Measurements from ENCODE around the gene LMF2.
"Not testable (repeated sequence)": the region's sequence is repeated elsewhere in the genome, so short reads cannot be mapped to it uniquely, and the experiment has no call there.

Gene LMF2

DNA sequence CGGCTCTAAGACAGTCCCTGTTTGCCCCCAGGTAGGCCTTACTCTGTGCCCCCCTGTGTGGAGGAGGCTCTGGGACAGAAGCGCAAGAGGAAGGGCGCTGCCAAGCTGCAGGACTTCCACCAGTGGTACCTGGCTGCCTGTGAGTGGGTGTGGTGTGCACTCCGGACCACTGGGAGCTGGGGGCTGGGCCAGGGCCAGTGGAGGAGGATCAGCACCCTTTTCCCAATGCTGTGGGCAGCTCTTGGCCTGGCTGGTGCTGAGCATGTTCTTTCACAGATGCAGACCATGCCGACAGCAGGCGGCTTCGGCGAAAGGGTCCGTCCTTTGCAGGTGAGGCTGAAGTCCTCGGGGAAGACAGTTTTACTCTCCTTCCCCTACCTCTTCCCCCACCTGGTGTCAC, 14.2 kb upstream of the LMF2 start:
- Histone ChIP-seq H3K9ac (ENCODE audit: insufficient read length, low read depth) (no peak overlapping the region), H3K27me3 (ENCODE audit: insufficient read depth, insufficient read length) (no peaks in the 10 kb centered on the region), H3K4me3 (ENCODE audit: insufficient read length, low read depth) (no peak overlapping the region), H3K4me1 (ENCODE audit: insufficient read depth, insufficient read length) (peaks cover 7% of the 10 kb centered on the region), H3K36me3 (ENCODE audit: insufficient read depth, insufficient read length, low read length) (peaks cover 70% of the 10 kb centered on the region), H3K9me3 (ENCODE audit: insufficient read depth, low read length) (no peaks in the 10 kb centered on the region)
- TF ChIP-seq YY1 (IDR thresholded peaks at IDR 0.05; ENCODE audit: insufficient read depth, insufficient read length), result no peak
- no peak for TF ChIP-seq ZNF274 (IDR thresholded peaks at IDR 0.05; ENCODE audit: low read depth, low read length)
- TF ChIP-seq SUZ12 (IDR thresholded peaks at IDR 0.05; ENCODE audit: extremely low read depth, insufficient read depth, insufficient read length), result no peak
- DNase-seq (ENCODE audit: low read depth, low spot score), result no peak

DNA sequence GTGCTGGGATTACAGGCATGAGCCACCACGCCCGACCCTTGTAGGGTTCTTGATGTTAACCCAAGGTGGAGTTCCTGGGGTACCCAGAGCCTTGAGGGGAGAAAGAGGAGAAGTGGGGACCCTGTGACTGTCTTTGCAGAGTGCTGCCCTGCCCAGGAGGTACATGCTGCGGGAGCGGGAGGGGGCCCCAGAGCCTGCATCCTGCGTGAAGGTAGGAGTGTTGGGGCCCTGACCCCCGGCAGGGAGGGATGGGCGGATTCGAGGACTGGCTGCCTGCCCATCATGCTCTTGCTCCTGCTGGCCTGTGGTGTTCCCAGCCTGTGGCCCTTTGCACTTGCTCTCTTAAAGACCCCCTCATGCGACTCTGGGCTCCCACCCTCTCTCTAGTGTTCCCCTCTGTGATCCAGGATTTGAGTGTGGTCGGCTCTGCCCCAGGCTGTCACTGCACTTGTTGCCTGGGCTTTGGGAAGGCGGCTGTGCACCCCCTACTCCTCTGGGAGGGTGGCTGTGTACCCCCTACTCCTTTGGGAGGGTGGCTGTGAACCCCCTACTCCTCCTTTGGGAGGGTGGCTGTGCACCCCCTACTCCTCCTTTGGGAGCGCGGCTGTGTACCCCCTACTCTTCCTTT, 13.4 kb upstream of the LMF2 start:
- Histone ChIP-seq H3K9me3 (ENCODE audit: insufficient read depth, low read length) (no peaks in the 10 kb centered on the region), H3K9ac (ENCODE audit: insufficient read length, low read depth) (no peak overlapping the region), H3K4me1 (ENCODE audit: insufficient read depth, insufficient read length) (peaks cover 7% of the 10 kb centered on the region), H3K27me3 (ENCODE audit: insufficient read depth, insufficient read length) (no peaks in the 10 kb centered on the region), H3K36me3 (ENCODE audit: insufficient read depth, insufficient read length, low read length) (peaks cover 77% of the 10 kb centered on the region), H3K4me3 (ENCODE audit: insufficient read length, low read depth) (no peak overlapping the region)
- TF ChIP-seq YY1 (IDR thresholded peaks at IDR 0.05; ENCODE audit: insufficient read depth, insufficient read length) (no peak), ZNF274 (IDR thresholded peaks at IDR 0.05; ENCODE audit: low read depth, low read length) (no peak), SUZ12 (IDR thresholded peaks at IDR 0.05; ENCODE audit: extremely low read depth, insufficient read depth, insufficient read length) (no peak)
- DNase-seq (ENCODE audit: low read depth, low spot score), result no peak

DNA sequence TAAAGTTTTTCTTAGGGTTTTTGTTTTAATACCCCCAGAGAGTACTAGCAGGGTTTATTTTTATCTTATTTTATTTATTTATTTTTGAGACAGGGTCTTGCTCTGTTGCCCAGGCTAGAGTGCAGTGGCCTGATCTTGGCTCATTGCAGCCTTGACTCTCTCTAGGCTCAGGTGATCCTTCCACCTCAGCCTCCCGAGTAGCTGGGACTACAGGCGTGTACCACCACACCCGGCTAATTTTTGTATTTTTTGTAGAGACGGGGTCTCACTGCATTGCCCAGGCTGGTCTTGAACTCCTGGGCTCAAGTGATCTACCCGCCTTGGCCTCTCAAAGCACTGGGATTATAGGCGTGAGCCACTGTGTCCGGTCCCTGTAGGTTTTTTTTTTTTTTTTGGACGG, 12.7 kb upstream of the LMF2 start:
- H3K4me1 ChIP-seq (ENCODE audit: insufficient read depth, insufficient read length); DNase-seq (ENCODE audit: low read depth, low spot score); H3K9me3 ChIP-seq (ENCODE audit: insufficient read depth, low read length); H3K9ac ChIP-seq (ENCODE audit: insufficient read length, low read depth); H3K4me3 ChIP-seq (ENCODE audit: insufficient read length, low read depth); H3K27me3 ChIP-seq (ENCODE audit: insufficient read depth, insufficient read length): not testable (repeated sequence)
- H3K36me3 ChIP-seq (ENCODE audit: insufficient read depth, insufficient read length, low read length), result peaks cover 81% of the 10 kb centered on the region

DNA sequence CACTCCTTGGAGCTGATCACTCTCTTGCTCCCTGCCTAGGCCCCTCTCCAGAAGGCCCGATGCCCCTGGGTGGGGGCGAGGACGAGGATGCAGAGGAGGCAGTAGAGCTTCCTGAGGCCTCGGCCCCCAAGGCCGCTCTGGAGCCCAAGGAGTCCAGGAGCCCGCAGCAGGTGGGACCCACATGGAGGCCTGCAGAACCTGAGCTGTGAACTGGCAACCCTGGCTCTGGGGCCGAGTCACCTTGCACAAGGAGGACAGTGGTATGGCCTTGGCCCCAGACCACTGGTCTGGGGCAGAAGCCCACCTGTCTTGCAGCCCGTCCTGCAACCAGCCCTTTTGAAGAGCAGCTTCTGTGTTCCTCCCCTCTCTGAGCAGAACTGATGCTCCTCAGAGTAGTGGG, 11.6 kb upstream of the LMF2 start:
- H3K9me3 ChIP-seq (ENCODE audit: insufficient read depth, low read length), result no peaks in the 10 kb centered on the region
- peaks cover 82% of the 10 kb centered on the region for H3K36me3 ChIP-seq (ENCODE audit: insufficient read depth, insufficient read length, low read length)
- no peak for DNase-seq (ENCODE audit: low read depth, low spot score)
- no peak overlapping the region for H3K9ac ChIP-seq (ENCODE audit: insufficient read length, low read depth)
- TF ChIP-seq SUZ12 (IDR thresholded peaks at IDR 0.05; ENCODE audit: extremely low read depth, insufficient read depth, insufficient read length) (no peak), ZNF274 (IDR thresholded peaks at IDR 0.05; ENCODE audit: low read depth, low read length) (no peak), YY1 (IDR thresholded peaks at IDR 0.05; ENCODE audit: insufficient read depth, insufficient read length) (no peak)
- no peaks in the 10 kb centered on the region for H3K27me3 ChIP-seq (ENCODE audit: insufficient read depth, insufficient read length)
- no peak overlapping the region for H3K4me3 ChIP-seq (ENCODE audit: insufficient read length, low read depth)
- peaks cover 2% of the 10 kb centered on the region for H3K4me1 ChIP-seq (ENCODE audit: insufficient read depth, insufficient read length)

DNA sequence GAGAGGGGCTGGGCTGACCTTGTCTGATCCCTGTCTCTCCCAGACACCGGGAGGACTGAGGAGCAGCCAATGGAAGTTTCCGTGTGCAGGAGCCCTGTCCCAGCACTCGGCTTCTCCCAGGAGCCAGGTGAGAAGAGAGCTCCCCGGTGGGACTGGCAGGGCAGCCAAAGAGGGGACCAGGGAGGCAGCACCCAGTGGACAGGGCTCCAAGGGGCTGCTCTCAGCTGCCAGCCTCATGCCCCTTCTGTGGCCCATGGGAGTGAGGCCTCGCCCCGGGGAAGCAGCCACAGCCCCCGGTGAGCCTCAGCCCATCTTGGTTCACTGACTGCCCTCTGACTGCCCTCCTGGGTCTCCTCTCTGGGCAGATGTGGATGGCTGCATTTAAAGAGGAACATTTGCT, 11.1 kb upstream of the LMF2 start:
- TF ChIP-seq SUZ12 (IDR thresholded peaks at IDR 0.05; ENCODE audit: extremely low read depth, insufficient read depth, insufficient read length) (no peak), YY1 (IDR thresholded peaks at IDR 0.05; ENCODE audit: insufficient read depth, insufficient read length) (no peak), ZNF274 (IDR thresholded peaks at IDR 0.05; ENCODE audit: low read depth, low read length) (no peak)
- H3K4me3 ChIP-seq (ENCODE audit: insufficient read length, low read depth), result no peak overlapping the region
- H3K4me1 ChIP-seq (ENCODE audit: insufficient read depth, insufficient read length), result peaks cover 2% of the 10 kb centered on the region
- DNase-seq (ENCODE audit: low read depth, low spot score), result no peak
- H3K27me3 ChIP-seq (ENCODE audit: insufficient read depth, insufficient read length), result no peaks in the 10 kb centered on the region
- no peak overlapping the region for H3K9ac ChIP-seq (ENCODE audit: insufficient read length, low read depth)
- peaks cover 76% of the 10 kb centered on the region for H3K36me3 ChIP-seq (ENCODE audit: insufficient read depth, insufficient read length, low read length)
- H3K9me3 ChIP-seq (ENCODE audit: insufficient read depth, low read length), result no peaks in the 10 kb centered on the region

DNA sequence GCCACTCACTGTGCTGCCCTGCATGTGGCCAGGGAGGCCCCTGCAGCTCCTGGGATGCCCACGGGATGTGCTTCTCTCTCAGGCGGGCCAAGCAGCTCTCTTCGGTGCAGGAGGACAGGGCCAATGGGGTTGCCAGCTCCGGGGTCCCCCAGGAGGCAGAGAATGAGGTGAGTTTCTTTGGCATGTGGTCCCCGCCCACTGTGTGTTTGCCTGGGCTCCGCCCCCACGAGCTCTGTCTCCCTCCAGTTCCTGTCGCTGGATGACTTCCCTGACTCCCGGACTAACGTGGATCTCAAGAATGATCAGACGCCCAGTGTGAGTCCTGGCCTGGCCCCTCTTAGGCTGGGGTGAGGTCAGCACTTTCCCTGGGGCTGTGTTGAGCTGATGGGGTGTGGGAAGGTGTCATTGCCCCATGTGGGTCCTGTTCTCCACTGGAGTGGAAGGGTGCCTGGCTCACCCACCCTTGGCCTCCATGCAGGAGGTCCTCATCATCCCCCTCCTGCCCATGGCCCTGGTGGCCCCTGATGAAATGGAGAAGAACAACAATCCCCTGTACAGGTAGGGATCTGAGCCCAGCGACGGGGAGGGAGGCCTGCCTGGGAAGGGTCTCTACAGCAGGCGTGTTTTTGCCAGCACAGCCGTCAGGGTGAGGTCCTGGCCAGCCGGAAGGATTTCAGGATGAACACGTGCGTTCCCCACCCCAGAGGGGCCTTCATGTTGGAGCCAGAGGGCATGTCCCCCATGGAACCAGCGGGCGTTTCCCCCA, 10.2 kb upstream of the LMF2 start:
- DNase-seq (ENCODE audit: low read depth, low spot score), result no peak
- H3K9ac ChIP-seq (ENCODE audit: insufficient read length, low read depth), result no peak overlapping the region
- H3K9me3 ChIP-seq (ENCODE audit: insufficient read depth, low read length), result no peaks in the 10 kb centered on the region
- peaks cover 67% of the 10 kb centered on the region for H3K36me3 ChIP-seq (ENCODE audit: insufficient read depth, insufficient read length, low read length)
- H3K4me1 ChIP-seq (ENCODE audit: insufficient read depth, insufficient read length), result peaks cover under 1% of the 10 kb centered on the region
- TF ChIP-seq YY1 (IDR thresholded peaks at IDR 0.05; ENCODE audit: insufficient read depth, insufficient read length) (no peak), ZNF274 (IDR thresholded peaks at IDR 0.05; ENCODE audit: low read depth, low read length) (no peak), SUZ12 (IDR thresholded peaks at IDR 0.05; ENCODE audit: extremely low read depth, insufficient read depth, insufficient read length) (no peak)
- H3K4me3 ChIP-seq (ENCODE audit: insufficient read length, low read depth), result no peak overlapping the region
- no peaks in the 10 kb centered on the region for H3K27me3 ChIP-seq (ENCODE audit: insufficient read depth, insufficient read length)

DNA sequence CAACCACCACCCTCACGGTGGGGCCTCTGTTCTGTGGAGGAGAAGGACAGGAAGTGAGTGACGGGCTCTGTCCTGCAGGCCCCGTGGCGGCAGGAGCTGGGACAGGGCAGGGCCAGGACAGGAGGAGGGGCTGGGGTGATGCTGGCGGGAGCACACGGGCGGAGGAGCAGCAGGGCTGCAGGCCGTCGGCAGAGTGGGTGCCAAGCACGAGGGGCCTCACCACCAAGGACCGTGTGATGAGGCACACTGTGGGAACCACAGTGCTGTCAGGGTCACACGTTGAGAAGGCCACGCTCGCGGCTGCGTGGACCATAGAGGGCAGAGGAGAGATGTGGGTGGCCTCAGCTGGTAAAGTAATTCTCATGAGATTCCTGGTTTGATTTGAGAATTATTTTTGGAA, 9.4 kb upstream of the LMF2 start:
- no peaks in the 10 kb centered on the region for H3K27me3 ChIP-seq (ENCODE audit: insufficient read depth, insufficient read length)
- TF ChIP-seq SUZ12 (IDR thresholded peaks at IDR 0.05; ENCODE audit: extremely low read depth, insufficient read depth, insufficient read length) (no peak), YY1 (IDR thresholded peaks at IDR 0.05; ENCODE audit: insufficient read depth, insufficient read length) (no peak), ZNF274 (IDR thresholded peaks at IDR 0.05; ENCODE audit: low read depth, low read length) (no peak)
- H3K4me1 ChIP-seq (ENCODE audit: insufficient read depth, insufficient read length), result no peaks in the 10 kb centered on the region
- peaks cover 63% of the 10 kb centered on the region for H3K36me3 ChIP-seq (ENCODE audit: insufficient read depth, insufficient read length, low read length)
- H3K9ac ChIP-seq (ENCODE audit: insufficient read length, low read depth), result no peak overlapping the region
- no peak overlapping the region for H3K4me3 ChIP-seq (ENCODE audit: insufficient read length, low read depth)
- no peak for DNase-seq (ENCODE audit: low read depth, low spot score)
- H3K9me3 ChIP-seq (ENCODE audit: insufficient read depth, low read length), result no peaks in the 10 kb centered on the region

Measured in NT2/D1 (cell line).